Karpas-422 (cell line): ENCODE measurements around the gene RFTN1. TPM values are rescaled to one million over a fixed set of nuclear protein-coding genes. Genes with fewer than 3 reads are reported as not detected.

ENCODE experiments used
- DNase-seq: peaks from one replicate; pipeline ENCODE4 v3.0.0-alpha.2; 2015
- H2AFZ ChIP-seq: fragments of 200-600 bp; sonication (generic); 2 replicates; pipeline ENCODE4 v1.6.1; 2014; ENCODE audit warnings: antibody characterized with exemption, low read length, mixed read lengths
- H3K27ac ChIP-seq: fragments of 200-600 bp; sonication (generic); 2 replicates; pipeline ENCODE4 v1.5.1; 2014; ENCODE audit warnings: mild to moderate bottlenecking, low read length, moderate library complexity
- H3K27me3 ChIP-seq: fragments of 200-600 bp; sonication (generic); 2 replicates; pipeline ENCODE4 v1.6.1; 2014; ENCODE audit warnings: low read length, mixed read lengths
- H3K36me3 ChIP-seq: fragments of 200-600 bp; sonication (generic); 2 replicates; pipeline ENCODE4 v1.6.1; 2014; ENCODE audit warnings: low read length, mixed read lengths; ENCODE audit not compliant: insufficient read depth
- H3K4me1 ChIP-seq: fragments of 200-600 bp; sonication (generic); 2 replicates; pipeline ENCODE4 v1.6.1; 2014; ENCODE audit warnings: mild to moderate bottlenecking, low read length, mixed read lengths
- H3K4me2 ChIP-seq: fragments of 200-600 bp; sonication (generic); 2 replicates; pipeline ENCODE4 v1.6.1; 2014; ENCODE audit warnings: low read length, low read depth, mild to moderate bottlenecking; ENCODE audit not compliant: poor library complexity, severe bottlenecking
- H3K4me3 ChIP-seq: fragments of 200-600 bp; sonication (generic); 2 replicates; pipeline ENCODE4 v1.5.1; 2014; ENCODE audit warnings: mild to moderate bottlenecking, antibody characterized with exemption, low read length, mixed read lengths
- H3K79me2 ChIP-seq: fragments of 200-600 bp; sonication (generic); 2 replicates; pipeline ENCODE4 v1.6.1; 2014; ENCODE audit warnings: mild to moderate bottlenecking, low read length, mixed read lengths
- H3K9ac ChIP-seq: fragments of 200-600 bp; sonication (generic); 2 replicates; pipeline ENCODE4 v1.6.0; 2014; ENCODE audit warnings: low read length
- H3K9me2 ChIP-seq: fragments of 200-600 bp; sonication (generic), shearing (Covaris generic); replicated peaks from 2 replicates; pipeline ENCODE4 v1.6.0; 2014; ENCODE audit warnings: mild to moderate bottlenecking, low read length, moderate library complexity; ENCODE audit not compliant: insufficient read depth
- H3K9me3 ChIP-seq: fragments of 300-700, 200-600 bp; sonication (generic); 2 replicates; pipeline ENCODE4 v1.6.1; 2014; ENCODE audit warnings: low read length, mixed read lengths
- H4K20me1 ChIP-seq: fragments of 200-600 bp; sonication (generic); 2 replicates; pipeline ENCODE4 v1.6.1; 2014; ENCODE audit warnings: mild to moderate bottlenecking, antibody characterized with exemption, low read length, low read depth; ENCODE audit not compliant: insufficient read depth
- total RNA-seq: library from RNA; depleted of rRNA; stranded (reverse); fragments of >200 nt; shearing (Covaris generic); gene quantifications from 2 replicates; pipeline ENCODE4 v1.2.3, GENCODE V29; 2014; ENCODE audit warnings: low replicate concordance

RFTN1 gene
- total RNA-seq, 1 experiment from 2014 or later: 291 TPM

GRCh38 chr3:16361087-16361486 is 152.4 kb downstream of the RFTN1 start:
- no peaks in the 10 kb centered on the region; the same call in 1 of the 2 replicates for H4K20me1 ChIP-seq
- no peaks in the 10 kb centered on the region for H3K9me3 ChIP-seq
- no peak overlapping the region for H3K4me3 ChIP-seq
- H3K36me3 ChIP-seq: peaks cover 77% of the 10 kb centered on the region
- H3K4me2 ChIP-seq: no peak overlapping the region
- no peak overlapping the region for H3K9ac ChIP-seq
- peaks cover 89% of the 10 kb centered on the region for H3K4me1 ChIP-seq
- no peaks in the 10 kb centered on the region for H3K9me2 ChIP-seq
- no peaks in the 10 kb centered on the region for H3K27me3 ChIP-seq
- H2AFZ ChIP-seq: no peak overlapping the region
- DNase-seq: no peak
- peaks cover 83% of the 10 kb centered on the region for H3K79me2 ChIP-seq
- peak overlapping the region; percentile 98 for H3K27ac ChIP-seq

- no peaks in the 10 kb centered on the region for H3K27me3 ChIP-seq
- no peak for DNase-seq
- H3K4me2 ChIP-seq: no peak overlapping the region
- H3K27ac ChIP-seq: peak overlapping the region; percentile 98
- H3K9ac ChIP-seq: no peak overlapping the region
- H2AFZ ChIP-seq: no peak overlapping the region
- no peaks in the 10 kb centered on the region for H3K9me2 ChIP-seq
- peaks cover 90% of the 10 kb centered on the region for H3K79me2 ChIP-seq
- H3K36me3 ChIP-seq: peaks cover 85% of the 10 kb centered on the region
- H3K4me3 ChIP-seq: no peak overlapping the region
- H4K20me1 ChIP-seq: no peaks in the 10 kb centered on the region
- H3K9me3 ChIP-seq: no peaks in the 10 kb centered on the region
- H3K4me1 ChIP-seq: peaks cover 81% of the 10 kb centered on the region
Observed at GRCh38 chr3:16359331-16359730, 154.2 kb downstream of the RFTN1 start.

- H3K4me3 ChIP-seq: no peak overlapping the region
- H3K27me3 ChIP-seq: no peaks in the 10 kb centered on the region
- H3K27ac ChIP-seq: peak overlapping the region; percentile 98; the same call in 1 of the 2 replicates
- H3K4me2 ChIP-seq: no peak overlapping the region
- peaks cover 89% of the 10 kb centered on the region for H3K79me2 ChIP-seq
- no peaks in the 10 kb centered on the region for H3K9me2 ChIP-seq
- peaks cover 81% of the 10 kb centered on the region for H3K4me1 ChIP-seq
- H3K9me3 ChIP-seq: no peaks in the 10 kb centered on the region
- no peaks in the 10 kb centered on the region for H4K20me1 ChIP-seq
- H3K9ac ChIP-seq: no peak overlapping the region
- peaks cover 85% of the 10 kb centered on the region for H3K36me3 ChIP-seq
- no peak for DNase-seq
- no peak overlapping the region for H2AFZ ChIP-seq
Observed at GRCh38 chr3:16358336-16358735, 155.2 kb downstream of the RFTN1 start.

- Histone ChIP-seq H3K36me3 (peaks cover 85% of the 10 kb centered on the region), H3K27me3 (no peaks in the 10 kb centered on the region), H2AFZ (no peak overlapping the region), H3K4me2 (no peak overlapping the region), H3K79me2 (peaks cover 88% of the 10 kb centered on the region), H3K9me3 (no peaks in the 10 kb centered on the region), H3K4me1 (peaks cover 81% of the 10 kb centered on the region), H3K27ac (peak overlapping the region; percentile 98), H3K4me3 (no peak overlapping the region), H4K20me1 (no peaks in the 10 kb centered on the region), H3K9me2 (no peaks in the 10 kb centered on the region), H3K9ac (no peak overlapping the region)
- no peak for DNase-seq
Observed at GRCh38 chr3:16357186-16358121, 156.0 kb downstream of the RFTN1 start.

- Histone ChIP-seq H3K9me2 (no peaks in the 10 kb centered on the region), H3K4me2 (no peak overlapping the region), H3K27me3 (no peaks in the 10 kb centered on the region), H3K4me1 (peaks cover 77% of the 10 kb centered on the region), H3K9ac (no peak overlapping the region), H3K4me3 (no peak overlapping the region), H3K9me3 (no peaks in the 10 kb centered on the region), H3K79me2 (peaks cover 87% of the 10 kb centered on the region), H4K20me1 (no peaks in the 10 kb centered on the region), H2AFZ (no peak overlapping the region), H3K36me3 (peaks cover 89% of the 10 kb centered on the region), H3K27ac (0 out of 2 replicates have a peak overlapping the region, but pooled peaks have one; percentile 20)
- DNase-seq: no peak
Observed at GRCh38 chr3:16355828-16356227, 157.7 kb downstream of the RFTN1 start.

- H3K79me2 ChIP-seq: peaks cover 88% of the 10 kb centered on the region
- H3K9me2 ChIP-seq: no peaks in the 10 kb centered on the region
- H3K4me3 ChIP-seq: no peak overlapping the region
- no peak for DNase-seq
- no peaks in the 10 kb centered on the region for H3K9me3 ChIP-seq
- no peaks in the 10 kb centered on the region for H4K20me1 ChIP-seq
- no peak overlapping the region for H2AFZ ChIP-seq
- no peak overlapping the region for H3K4me2 ChIP-seq
- H3K27me3 ChIP-seq: no peaks in the 10 kb centered on the region
- peaks cover 94% of the 10 kb centered on the region for H3K36me3 ChIP-seq
- H3K4me1 ChIP-seq: peaks cover 62% of the 10 kb centered on the region
- H3K27ac ChIP-seq: peak overlapping the region; percentile 33; the same call in 1 of the 2 replicates
- no peak overlapping the region for H3K9ac ChIP-seq
Observed at GRCh38 chr3:16354291-16354690, 159.2 kb downstream of the RFTN1 start.

GRCh38 chr3:16352428-16352827 is 161.1 kb downstream of the RFTN1 start:
- peaks cover 96% of the 10 kb centered on the region for H3K36me3 ChIP-seq
- no peak for DNase-seq

GRCh38 chr3:16350597-16351318 is 162.7 kb downstream of the RFTN1 start:
- H3K36me3 ChIP-seq: peaks cover 99% of the 10 kb centered on the region

More at GRCh38 chr3:16352428-16352827, 161.1 kb downstream of the RFTN1 start:
- Histone ChIP-seq H3K9me2 (no peaks in the 10 kb centered on the region), H3K9me3 (no peaks in the 10 kb centered on the region), H4K20me1 (no peaks in the 10 kb centered on the region), H3K9ac (no peak overlapping the region), H2AFZ (no peak overlapping the region), H3K79me2 (peaks cover 90% of the 10 kb centered on the region), H3K4me2 (no peak overlapping the region), H3K27ac (peak overlapping the region; percentile 41; the same call in 1 of the 2 replicates), H3K27me3 (no peaks in the 10 kb centered on the region), H3K4me3 (no peak overlapping the region), H3K4me1 (peaks cover 44% of the 10 kb centered on the region)

More at GRCh38 chr3:16350597-16351318, 162.7 kb downstream of the RFTN1 start:
- Histone ChIP-seq H3K27me3 (no peaks in the 10 kb centered on the region), H3K4me3 (no peak overlapping the region), H3K9me2 (no peaks in the 10 kb centered on the region), H3K27ac (peak overlapping the region; percentile 41; the same call in 1 of the 2 replicates), H3K4me2 (no peak overlapping the region), H3K4me1 (peaks cover 40% of the 10 kb centered on the region), H2AFZ (no peak overlapping the region), H3K79me2 (peaks cover 91% of the 10 kb centered on the region), H4K20me1 (no peaks in the 10 kb centered on the region), H3K9me3 (no peaks in the 10 kb centered on the region), H3K9ac (no peak overlapping the region)
- no peak for DNase-seq
